GM21576 (cell line): Measurements from ENCODE around the gene HDAC2.
"Not testable (repeated sequence)": the region's sequence is repeated elsewhere in the genome, so short reads cannot be mapped to it uniquely, and the experiment has no call there.

Experiments used
- ATAC-seq: cut with Tn5 transposase; IDR thresholded peaks from one replicate; pipeline ENCODE4 v1.9.1; 2021; ENCODE audit warnings: mild to moderate bottlenecking, moderate library complexity; ENCODE audit not compliant: unreplicated experiment

HDAC2 gene

GRCh38 chr6:113976806-113977205 lies 5.9 kb upstream of the HDAC2 start:
- no peak for ATAC-seq

DNA sequence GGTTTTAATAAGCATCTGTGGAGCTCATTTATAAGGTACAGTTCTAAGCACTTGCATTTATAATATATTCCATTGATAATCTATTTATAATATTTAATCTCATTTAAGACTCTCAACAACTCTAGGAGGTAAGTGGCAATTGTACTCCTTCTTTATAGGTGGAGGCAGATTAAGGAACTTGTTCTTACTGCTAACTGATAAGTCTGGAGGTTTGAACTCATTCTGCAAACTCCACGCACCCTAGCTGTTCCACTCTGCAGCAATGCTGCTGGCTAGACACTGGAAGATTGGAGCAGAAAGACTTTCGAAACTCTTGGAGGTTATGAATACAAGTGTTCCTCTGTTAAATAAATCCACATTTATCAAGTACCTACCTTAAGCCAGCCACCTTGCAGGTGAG lies 793 bp upstream of the HDAC2 start:
- ATAC-seq, result no peak

DNA sequence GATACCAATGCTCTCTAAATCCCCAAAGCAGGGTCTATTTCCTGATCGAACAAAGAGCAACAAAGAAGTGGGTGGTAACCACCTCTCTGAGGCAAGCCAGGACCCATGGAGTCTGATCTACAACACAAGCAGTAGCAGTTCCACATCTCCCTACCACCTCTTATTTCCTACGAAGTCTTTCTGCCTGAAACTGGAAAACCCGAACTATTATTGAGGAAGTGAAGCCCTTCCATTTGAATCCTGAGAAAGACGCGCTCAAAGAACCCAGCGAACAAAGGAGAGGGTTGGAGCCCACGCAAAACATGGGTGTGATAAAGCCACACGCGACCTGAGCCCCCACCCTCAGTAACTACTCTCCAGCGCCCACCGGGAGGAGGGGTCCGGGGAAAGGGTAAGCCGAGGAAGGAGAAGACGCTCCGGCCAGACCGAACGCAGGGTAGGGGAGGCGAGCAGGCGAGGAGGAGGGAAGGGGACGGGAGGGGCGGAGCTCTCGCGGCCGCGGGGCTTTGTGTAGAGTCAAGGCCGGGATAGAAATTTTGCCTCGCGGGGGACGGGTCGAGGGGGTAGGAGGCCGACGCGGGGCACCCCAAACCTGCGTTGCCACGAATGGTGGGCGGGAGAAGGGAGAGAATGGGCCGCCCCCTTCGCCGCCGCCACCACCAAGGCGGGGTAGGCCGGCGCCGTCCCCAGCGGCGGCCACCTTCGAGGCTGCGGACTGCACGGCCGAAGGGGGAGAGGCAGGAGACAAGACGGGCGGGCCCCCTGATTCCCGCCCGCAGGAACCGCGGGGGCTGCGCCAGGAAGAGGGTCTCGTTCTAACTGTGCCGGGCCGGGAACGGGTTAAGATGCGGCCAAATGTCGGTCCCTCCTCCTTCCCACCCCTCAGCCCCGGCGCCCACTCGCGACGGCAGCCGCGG lies 802 bp downstream of the HDAC2 start:
- ATAC-seq, result peak; percentile 38

GRCh38 chr6:113968472-113968871 lies 2.5 kb downstream of the HDAC2 start:
- ATAC-seq, result no peak

DNA sequence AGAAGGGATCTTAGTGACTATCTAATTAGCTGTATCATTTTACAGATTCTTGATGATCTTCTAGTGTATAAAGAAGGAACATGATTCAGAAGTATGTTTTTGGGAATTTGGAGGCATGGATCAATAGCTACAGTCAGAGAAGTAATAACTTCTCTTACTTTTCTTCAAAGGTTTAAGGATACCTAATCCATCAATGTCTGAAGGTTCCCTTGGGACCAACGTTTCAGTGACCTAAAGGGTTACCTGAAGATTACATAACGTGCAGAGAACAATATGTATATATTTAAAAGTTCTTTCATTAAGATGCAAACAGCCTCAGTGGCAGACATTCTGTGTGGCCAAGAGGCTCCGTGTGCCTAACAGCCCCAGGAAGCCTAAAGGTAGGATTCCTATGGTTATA lies 3.2 kb downstream of the HDAC2 start:
- no peak for ATAC-seq

DNA sequence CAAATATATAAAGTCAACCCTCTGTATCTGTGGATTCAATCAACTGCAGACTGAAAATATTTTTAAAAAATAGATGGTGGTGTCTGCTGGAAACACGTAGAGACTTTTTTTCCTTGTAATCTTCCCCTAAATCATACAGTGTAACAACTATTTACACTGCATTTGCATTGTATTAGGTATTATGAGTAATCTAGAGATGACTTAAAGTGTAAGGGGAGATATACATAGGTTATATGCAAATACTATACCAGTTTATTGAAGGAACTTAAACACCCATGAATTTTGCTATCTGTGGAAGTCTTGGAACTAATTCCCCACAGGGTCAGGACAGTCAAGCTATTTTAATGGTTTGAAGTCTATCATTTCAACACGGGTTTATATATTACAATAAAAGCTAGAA lies 10.2 kb downstream of the HDAC2 start:
- peak; percentile 44 for ATAC-seq

DNA sequence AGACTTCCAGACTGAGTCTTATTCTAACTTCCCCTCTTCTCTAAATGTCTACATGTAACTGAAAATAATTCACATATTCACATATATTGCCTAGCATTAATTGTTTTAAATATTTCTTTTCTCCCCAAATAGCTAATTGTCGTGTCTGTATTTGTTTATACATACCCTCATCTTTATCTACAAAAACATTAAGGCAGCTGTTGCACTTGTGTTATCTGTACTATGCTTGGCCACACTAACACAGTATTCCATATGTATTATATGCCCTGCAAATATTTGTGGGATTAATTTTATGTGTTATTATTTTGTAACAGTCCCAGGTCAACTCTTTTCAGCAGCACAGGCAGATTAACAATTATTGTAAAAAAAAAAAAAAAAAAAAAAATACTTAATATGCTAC lies 11.7 kb downstream of the HDAC2 start:
- no peak for ATAC-seq

DNA sequence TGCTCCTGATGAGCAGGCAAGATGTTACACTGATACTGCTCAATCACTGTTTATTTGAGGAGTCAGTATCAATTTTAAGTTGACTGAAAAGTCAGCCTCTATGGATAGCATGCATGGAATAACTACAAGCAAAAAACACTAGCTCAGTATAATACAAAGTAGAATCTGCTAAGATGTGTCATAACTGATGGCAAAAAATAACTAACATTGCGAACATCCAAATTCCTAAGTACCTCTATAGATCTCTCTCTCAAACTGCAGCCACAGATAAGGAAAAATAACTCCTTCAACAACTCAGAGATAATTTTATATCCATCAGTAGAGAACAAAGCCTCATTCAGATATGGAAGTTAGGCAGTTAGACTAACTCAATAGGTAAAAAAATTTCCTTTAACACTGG lies 16.3 kb downstream of the HDAC2 start:
- ATAC-seq, result no peak

GRCh38 chr6:113953346-113953745 lies 17.6 kb downstream of the HDAC2 start:
- ATAC-seq, result no peak

DNA sequence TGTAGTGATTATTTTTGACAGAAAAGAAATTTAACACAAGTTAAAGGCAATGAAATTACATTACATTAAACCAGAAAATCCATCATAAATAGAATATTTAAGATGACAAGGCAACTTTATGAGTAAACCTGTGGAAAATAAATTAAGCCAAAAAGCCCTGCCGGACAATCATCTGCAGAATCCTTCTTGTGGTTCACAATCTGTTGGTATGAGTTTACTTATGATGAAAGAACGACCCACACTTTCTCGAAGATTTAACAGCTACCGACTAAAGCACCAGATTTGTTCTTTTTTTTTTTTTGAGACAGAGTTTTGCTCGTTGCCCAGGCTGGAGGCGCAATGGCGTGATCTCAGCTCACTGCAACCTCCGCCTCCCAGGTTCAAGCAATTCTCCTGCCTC lies 21.4 kb downstream of the HDAC2 start:
- ATAC-seq, result no peak

- no peak for ATAC-seq
Measured at GRCh38 chr6:113944701-113945100, 26.2 kb downstream of the HDAC2 start.

- ATAC-seq, result no peak
Measured at GRCh38 chr6:113939825-113940224, 31.1 kb downstream of the HDAC2 start.

DNA sequence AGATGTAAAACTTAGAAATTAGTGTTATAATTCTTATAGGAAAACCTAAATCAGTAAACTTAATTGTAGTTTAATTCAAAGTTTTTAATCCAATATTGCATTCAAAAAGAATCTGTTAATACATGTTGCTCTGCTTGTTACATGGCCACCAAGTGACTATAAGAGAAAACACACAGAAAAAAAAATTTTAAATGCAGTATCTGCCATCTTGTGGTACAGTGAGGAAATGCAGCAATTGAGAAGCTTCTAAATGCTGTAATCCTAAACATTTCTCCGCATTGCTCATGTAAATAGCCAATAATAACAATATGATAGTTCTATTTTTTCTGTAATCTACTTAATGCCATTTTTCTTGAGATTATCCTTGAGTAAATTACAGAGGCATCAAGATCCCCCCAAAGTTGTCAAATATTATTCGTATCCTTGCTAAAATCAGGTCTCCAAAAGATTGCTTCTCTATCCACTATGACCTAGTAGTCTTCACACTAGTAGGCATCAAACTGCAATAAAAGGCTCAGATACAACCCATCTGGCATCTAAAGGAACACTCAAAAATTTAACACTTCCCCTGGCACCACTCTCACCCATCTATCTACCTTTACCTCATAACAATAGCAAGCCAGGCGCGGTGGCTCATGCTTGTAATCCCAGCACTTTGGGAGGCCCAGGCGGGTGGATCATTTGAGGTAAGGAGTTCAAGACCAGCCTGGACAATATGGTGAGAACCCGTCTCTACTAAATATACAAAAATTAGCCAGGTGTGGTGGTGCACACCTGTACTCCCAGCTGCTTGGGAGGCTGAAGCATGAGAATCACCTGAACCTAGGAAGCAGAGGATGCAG lies 34.6 kb downstream of the HDAC2 start:
- ATAC-seq, result peak; percentile 95

- no peak for ATAC-seq
Measured at GRCh38 chr6:113934101-113934500, 36.8 kb downstream of the HDAC2 start.

DNA sequence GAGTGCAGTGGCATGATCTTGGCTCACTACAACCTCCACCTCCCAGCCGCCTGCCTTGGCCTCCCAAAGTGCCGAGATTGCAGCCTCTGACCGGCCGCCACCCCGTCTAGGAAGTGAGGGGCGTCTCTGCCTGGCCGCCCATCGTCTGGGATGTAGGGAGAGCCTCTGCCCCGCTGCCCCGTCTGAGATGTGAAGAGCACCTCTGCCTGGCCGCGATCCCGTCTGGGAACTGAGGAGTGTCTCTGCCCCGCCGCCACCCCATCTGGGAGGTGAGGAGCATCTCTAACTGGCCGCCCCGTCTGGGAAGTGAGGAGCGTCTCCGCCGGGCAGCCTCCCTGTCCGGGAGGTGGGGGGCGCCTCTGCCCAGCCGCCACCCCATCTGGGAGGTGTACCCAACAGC lies 39.0 kb downstream of the HDAC2 start:
- not testable (repeated sequence) for ATAC-seq

DNA sequence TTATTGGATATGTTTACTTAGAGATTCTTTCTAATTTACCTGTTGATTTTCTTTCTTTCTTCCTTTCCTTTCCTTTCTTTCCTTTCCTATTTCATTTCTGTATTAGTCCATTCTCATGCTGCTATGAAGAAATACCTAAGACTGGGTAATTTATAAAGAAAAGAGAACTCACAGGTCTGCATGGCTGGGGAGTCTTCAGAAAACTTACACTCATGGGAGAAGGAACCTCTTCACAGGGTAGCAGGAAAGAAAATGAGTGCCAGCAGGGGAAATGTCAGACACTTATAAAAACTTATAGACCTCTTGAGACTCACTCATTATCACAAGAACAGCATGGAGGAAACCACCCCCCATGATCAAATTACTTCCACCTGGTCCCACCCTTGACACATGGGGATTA lies 40.8 kb downstream of the HDAC2 start:
- ATAC-seq, result no peak

GRCh38 chr6:113927001-113927400 lies 43.9 kb downstream of the HDAC2 start:
- no peak for ATAC-seq

GRCh38 chr6:113925378-113925777 lies 45.6 kb downstream of the HDAC2 start:
- no peak for ATAC-seq

GRCh38 chr6:113924312-113924723 lies 46.6 kb downstream of the HDAC2 start:
- ATAC-seq, result no peak

GRCh38 chr6:113923526-113923925 lies 47.4 kb downstream of the HDAC2 start:
- ATAC-seq, result no peak

GRCh38 chr6:113921299-113921904 lies 49.5 kb downstream of the HDAC2 start:
- ATAC-seq, result no peak
